ENCODE measurements around the gene JHY.
"Not testable (repeated sequence)": the region's sequence is repeated elsewhere in the genome, so short reads cannot be mapped to it uniquely, and the experiment has no call there.

Gene JHY

DNA sequence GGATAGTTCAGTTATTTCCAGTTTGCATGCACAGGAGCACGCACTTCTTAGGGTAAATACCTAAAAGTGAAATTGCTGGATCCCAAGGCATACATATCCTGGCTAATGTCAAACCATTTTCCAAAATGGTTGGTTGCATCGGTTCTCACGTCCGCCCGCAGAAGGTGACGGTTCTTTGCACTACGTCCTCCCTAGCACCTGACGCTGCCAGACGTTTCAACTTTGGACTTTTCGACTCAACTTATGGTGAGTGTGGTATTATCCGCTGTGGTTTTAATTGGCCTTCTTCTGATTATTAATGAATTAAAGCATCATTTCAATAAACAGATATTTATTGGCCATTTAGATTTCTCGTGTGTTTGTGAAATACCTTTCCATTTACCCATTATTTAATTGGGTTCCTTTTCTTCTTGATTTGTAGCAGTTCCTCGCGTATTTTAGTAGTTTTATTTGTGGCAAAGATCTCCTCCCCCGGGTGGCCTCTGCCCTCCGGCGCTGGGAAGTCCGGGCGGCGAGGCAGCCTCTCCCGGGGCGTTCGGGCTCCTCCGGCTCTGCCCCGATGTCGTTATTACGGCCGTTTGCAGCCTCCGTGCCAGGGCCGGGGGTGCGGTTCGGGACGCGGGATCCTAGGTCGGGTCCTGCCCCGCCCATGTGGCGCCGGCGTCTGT lies at the start of gene JHY:
Gene JHY, plus strand, starts transcription at position 571 of the 668 bp plus-strand sequence. CDS start 3,091 bp downstream, outside the sequence.
- no peak for DNase-seq (ENCODE audit: low read depth in 2 of 2)

DNA sequence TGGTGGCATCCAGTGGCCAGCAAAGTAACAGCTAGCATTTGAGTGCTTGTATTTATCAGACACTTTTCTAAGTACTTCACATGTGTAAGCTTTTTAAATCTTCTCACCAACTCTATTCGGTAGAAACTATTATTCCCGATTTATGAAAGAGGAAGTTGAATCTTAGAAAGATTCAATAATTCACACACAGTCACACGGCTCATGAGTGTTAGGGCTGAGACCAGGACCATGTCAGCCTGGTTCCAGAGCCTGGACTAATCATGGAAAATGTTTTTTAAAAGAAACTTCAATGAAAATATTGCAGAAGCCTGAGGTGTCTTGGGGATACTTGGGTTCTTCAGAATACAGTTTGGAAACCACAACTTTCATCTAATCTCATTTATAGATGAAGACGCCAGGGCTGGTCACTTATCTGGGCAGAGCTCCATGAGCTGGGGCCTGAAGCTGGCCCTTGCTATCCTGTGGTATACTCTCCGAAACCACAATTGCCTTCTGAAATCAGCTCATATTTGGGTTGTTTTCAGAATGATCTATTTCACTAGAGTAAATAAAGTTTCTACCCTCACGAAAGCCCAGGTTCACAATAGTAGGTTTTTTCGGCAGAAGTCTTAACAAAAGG lies 48.6 kb upstream of the JHY start:
- DNase-seq (ENCODE audit: low read depth in 2 of 2): no peak

DNA sequence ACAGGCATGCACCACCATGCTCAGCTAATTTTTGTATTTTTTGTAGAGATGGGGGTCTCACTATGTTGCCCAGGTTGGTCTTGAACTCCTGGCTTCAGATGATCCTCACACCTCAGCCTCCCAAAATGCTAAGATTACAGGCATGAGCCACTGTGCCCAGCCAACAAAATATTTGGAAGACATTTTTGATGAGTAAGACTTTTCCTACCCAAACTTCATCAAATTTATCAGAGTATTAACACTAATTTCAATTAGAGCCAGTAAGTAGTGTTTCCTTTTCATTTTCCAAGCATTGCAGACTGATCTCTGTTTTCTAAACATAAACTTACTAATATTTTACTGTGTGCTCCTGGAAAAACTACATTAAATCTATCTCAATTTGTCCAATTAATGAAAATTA lies 45.6 kb upstream of the JHY start:
- DNase-seq (ENCODE audit: low read depth in 2 of 2): no peak

DNA sequence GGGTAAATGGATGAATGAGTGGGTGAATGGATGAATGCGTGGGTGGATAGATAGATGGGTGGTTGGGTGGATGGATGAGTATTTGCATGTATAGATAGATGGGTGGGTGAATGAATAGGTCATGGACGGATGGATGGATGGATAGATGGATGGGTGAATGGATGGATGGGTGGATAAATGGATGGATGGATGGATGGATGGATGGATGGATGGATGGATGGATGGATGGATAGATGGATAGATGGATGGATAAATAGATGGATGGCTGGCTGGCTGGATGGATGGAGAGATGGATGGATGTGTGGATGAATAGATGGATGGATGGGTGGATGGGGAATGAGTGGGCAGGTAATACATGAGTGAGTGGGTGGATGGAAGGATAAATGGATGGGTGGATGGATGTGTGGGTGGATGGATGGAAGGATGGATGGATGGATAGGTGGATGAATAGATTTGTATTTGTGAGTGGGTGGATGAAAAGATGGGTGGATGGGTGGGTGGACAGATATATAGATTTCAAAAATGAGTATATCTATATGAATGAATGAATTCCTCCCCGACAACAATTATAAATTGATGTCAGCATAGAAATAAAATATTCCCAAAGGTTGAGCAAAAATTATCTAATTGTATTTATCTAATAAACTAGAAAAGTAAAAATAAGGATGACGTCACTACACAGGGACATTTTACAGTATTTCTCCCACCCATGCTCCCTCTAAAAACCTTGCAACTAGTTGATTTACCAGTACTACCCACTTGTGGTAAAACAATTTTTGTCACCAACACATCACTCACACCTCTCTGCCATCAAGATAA lies 44.8 kb upstream of the JHY start:
- DNase-seq (ENCODE audit: low read depth in 2 of 2): no peak

DNA sequence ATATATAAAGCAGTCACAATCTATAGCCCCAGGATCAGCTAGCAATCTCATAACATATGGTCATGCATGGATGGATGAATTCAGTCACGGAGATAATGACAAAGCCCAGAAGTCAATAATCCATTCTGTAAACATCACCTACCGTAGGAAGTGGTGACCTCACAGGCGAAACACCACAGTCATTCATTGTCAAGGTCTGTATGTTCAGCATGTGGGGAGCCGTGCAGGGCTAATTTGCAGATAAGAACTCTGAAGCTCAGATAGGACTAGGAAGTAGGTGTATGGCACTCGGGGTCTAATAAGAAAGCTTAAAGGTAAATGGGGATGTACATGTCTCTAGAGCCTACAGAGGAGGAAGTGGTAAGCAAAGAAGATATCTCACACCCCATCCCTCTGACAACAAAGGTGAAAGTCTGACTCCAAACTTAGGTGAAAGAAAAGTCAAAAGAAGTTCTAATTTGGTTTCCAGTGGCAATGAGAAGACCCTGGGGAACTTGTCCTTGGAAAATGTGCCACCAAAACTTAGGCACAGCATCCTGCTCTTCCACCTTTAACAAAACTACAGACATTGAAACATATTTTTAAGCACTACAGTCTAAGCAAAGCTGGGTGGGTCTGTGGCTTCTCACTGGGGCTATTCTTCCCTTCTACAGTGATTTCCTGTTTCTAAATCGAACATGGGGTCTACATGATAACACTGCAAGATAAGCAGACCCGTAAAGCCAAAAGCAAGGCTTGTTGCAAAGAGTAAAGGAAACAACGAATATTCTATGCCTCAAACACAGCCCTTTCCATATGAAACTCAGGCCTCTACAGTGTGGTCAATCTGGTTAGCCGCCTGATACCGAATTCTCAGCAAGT lies 39.0 kb upstream of the JHY start:
- no peak for DNase-seq (ENCODE audit: low read depth in 2 of 2)

DNA sequence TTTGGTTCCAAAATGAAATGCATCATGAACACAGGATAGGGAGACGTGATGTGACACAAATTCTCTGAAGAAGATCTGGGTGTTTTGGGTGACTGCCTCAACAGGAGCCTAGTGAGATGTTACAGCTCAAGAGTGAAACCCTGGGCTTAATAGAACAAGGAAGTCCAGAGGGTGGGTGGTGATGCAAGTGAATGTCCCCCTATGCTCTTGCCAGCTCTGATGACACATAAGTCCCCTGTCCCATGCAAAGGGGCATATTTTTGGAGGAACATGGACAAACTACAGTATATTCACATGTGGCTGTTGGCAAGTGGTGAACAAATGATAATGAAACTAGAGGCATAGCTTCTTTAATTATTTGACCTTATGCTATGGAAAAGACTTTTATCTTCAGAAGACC lies 35.1 kb upstream of the JHY start:
- DNase-seq (ENCODE audit: low read depth in 2 of 2): no peak

DNA sequence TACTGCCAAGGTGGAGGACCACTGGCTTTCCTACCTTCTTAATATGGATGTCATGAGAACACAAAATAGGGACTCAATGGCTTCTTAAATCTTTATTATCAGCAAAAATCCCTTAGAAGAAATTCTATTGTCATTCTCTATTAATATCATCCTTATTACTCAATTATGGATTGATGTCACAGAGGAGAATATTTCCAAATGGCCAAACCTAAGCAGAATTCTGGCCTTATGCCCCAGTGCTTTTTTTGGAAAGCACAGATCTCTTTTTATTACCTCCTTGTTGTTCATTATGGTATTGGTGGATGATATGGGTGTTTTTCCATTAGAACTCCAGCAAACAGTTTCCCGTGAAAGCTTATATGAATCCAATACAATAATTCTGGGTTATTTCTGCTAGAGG lies 34.4 kb upstream of the JHY start:
- DNase-seq (ENCODE audit: low read depth in 2 of 2): no peak

DNA sequence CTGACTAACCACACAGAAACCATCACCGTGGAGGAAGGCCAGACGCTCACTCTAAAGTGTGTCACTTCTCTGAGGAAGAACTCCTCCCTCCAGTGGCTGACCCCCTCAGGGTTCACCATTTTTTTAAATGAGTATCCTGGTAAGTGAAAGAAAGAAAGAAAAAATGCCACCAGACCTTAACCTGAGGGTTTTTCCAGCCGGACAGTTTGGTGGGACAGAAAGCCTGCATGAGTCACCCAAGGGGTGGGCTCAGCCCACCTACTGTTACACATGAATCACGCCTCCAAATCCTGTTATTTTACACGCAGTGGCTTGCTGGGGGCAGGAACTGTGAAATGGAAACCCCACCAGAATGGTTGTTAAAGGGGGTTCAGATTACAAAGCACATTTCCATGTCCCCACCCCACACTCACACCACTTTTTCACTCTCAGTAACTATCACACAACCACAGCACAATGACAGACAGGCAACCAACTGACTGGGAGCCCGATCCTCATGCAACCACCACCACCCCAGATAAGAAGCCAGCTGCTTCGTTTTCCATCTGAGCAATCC lies 32.4 kb upstream of the JHY start:
- no peak for DNase-seq (ENCODE audit: low read depth in 2 of 2)

DNA sequence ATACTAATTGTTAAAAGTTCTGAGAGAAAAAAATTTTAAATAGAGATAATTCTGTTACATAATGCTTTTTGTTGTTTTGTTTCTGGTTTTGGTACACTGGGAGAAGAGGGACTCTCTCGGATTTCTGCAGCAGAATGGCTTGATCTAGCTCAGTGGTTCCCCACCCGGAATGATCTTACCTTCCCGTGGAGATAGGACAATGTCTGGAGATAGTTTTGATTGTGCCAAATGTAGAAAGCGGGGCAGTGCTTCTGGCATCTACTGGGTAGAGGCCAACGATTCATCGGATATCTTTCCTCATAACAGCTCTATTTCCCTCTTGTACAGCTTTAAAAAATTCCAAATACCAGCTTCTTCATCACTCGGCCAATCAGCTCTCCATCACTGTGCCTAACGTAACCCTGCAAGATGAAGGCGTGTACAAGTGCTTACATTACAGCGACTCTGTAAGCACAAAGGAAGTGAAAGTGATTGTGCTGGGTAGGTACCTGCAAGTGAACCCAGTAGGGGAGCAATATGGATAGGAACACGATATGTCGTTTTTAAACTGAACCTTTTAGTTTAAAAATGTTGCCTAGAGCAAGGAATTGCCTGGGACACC lies 31.1 kb upstream of the JHY start:
- no peak for DNase-seq (ENCODE audit: low read depth in 2 of 2)

DNA sequence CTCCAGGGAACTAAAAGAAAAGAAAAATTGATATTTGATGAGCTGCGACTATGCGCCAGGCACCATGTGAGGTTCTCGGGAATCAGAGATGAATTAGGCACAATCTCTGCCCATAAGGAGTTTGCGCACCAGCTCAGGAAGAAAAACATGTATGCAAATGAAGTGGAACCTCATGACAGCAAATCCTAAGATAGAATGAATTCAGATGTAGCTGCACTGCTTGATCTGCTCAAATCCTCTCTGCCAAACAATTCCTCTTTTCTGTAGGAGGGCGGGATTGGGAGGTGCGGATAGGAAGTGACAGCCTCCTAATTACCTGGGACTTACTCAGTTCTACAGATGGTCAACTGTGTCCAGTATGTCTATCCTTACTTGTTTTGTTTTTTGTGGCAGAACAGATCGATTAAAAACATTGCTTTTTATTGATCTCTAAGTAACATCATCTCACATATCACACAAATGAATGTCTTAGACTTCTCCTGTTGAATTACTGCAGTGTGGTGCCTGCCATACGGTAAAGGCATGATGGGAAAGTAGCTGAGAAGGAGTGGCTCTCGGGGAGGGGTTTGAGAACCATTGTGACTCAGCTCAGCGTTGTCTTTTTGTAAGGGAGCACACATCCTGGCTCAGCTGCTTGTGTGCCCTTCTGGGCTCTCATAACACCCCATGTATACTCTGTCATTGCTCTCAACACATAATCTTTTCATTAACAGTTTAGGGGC lies 30.3 kb upstream of the JHY start:
- DNase-seq (ENCODE audit: low read depth in 2 of 2): no peak

DNA sequence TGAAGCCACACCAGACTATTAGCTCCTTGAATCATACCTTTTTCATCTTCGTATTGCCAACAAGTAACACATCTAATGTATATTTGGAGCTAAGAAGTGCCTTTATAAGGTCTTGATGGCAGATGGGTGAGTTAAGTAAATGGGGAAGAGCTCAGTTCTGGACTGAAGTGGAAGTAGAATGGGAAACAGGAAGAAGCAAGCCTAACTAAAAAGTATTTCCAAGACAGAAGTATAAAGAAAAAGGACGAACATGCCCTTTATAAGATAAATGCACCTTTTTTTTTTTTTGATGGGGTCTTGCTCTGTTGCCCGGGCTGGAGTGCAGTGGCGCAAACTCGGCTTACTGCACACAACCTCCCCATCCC lies 29.8 kb upstream of the JHY start:
- no peak for DNase-seq (ENCODE audit: low read depth in 2 of 2)

DNA sequence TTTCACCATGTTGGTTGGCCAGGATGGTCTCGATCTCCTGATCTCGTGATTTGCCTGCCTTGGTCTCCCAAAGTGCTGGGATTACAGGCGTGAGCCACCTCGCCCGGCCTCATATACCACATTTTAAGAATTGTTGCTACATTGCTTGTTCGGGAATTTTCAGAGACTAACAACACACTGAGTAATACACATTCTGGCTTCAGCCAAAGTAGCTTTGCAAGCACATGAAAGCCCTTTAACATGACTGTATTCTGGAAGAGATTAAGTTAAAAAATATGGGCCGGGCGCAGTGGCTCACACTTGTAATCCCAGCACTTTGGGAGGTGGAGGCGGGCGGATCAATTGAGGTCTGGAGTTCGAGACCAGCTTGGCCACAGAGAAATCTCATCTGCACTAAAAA lies 29.3 kb upstream of the JHY start:
- no peak for DNase-seq (ENCODE audit: low read depth in 2 of 2)

DNA sequence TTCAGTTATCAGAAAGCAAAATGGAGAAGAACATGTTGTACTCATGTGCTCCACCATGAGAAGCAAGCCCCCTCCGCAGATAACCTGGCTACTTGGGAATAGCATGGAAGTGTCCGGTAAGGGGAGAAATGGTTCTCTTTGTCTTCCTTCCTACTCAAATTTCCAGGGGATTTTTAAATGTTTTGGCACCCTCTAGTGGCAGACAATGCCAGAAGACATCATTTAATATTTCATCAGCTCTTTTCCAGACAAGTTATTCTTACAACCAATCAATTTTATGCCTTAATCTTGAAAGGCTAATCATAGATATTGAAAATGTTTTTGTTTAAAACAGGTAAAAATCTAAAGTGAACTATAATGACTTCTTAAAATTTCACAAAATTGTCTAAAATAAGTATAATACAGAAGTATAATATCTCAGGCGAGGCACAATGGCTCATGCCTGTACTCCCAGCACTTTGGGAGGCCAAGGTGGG lies 28.6 kb upstream of the JHY start:
- DNase-seq (ENCODE audit: low read depth in 2 of 2): no peak

DNA sequence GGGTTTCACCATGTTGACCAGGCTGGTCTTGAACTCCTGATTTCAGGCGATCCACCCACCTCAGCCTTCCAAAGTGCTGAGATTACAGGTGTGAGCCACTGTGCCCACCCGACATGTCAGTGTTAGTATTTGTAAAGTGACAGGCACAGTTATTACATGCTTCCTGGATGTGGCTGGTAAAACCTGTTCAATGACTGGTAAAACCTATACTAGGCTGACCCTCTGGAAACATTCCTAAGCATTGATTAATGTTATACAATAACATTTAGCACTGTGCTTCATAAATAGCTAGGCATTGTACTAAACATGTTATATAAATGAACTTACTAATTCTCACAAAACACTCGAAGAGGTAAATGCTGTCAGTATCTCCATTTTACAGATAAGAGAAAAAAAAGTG lies 20.9 kb upstream of the JHY start:
- no peak for DNase-seq (ENCODE audit: low read depth in 2 of 2)

DNA sequence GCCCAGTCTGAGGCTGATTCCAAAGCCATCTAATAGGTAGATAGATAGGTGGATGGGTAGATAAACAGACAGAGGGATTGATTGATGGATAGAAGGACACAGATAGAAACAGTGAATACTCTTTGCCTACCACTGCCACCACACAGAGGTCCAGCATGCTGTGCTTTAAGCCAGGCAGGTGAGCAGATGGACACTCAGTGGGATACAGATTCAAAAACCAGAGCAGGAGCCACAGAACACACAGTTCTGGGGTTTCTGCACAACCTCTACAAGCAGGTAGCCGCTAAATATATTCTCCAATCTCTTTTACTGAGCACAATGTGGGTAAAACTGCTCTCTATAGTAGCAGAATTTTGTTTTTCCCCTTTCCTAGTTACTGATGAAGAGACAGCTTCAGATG lies 20.5 kb upstream of the JHY start:
- DNase-seq (ENCODE audit: low read depth in 2 of 2): no peak

DNA sequence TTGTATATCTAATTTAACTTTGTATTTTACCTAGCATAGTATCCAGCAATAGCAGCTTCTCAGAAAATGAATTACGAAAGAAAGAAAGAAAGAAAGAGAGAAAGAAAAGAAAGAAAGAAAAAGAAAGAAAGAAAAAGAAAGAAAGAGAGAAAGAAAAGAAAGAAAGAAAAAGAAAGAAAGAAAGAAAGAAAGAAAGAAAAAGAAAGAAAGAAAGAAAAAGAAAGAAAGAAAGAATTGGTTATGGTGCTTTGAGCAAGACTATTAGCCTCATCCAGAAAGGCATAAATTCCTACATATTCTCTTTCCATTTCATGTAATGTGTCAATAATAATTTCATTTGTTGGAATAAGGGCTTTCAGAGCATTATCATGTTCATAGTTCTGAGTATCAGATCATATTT lies 19.4 kb upstream of the JHY start:
- DNase-seq (ENCODE audit: low read depth in 2 of 2): not testable (repeated sequence)

DNA sequence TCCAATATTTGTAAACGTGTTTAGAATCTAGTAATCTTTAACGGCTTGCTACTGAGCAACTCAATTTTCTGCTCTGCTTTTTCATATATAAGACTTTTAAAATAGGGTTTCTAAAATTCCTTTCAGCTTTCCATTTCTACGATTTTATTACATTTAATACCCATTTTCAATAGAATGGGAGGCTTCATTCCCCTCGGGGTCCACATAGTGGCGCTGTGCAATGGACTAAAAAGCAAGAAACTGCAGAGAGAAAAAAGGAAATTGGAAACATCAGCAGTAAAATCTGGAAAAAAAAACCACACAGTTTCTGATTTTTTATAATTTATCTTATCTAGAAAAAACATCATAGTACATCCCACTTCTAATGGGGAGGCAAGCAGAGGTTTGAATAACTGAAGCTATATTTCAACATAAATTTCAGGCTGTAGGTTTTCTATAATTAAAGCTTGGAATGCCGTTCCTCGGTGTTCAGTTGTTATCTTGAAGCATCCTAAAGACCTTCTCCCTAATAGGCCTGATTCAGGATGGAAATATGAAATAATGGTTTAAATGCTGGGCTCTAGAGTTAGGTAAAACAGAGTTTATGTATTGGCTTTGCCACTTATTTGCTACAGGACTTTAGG lies 18.7 kb upstream of the JHY start:
- no peak for DNase-seq (ENCODE audit: low read depth in 2 of 2)

DNA sequence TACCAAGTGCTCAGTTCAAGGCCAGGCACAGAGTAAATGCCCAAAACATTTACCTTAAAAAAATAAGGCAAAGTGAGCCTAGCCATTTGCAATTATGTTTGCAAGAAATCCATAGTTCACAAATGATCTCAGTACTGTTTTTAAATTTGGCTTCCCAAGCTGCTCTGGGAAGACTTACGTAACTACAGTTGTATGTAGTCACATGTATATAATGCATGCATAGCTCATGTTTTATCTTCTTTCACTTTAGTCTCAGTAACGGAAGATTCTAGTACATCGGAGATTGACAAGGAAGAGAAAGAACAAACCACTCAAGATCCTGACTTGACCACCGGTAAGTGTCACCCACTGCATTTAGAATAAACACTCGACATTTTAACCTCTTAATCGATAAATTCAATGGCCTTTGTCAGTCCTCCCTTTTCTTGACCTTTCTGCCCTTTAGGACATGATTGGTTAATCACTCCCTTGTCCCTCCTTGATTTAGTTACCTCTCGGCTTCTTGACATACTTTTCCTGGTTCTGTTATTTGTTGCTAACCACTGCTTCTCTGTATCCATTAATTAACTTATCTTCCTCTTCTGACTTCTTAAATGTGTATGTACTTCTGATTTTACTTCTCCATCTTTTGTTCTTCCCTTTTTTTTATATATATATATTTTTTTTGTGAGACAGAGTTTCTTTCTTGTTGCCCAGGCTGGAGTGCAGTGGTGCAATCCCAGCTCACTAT lies 18.0 kb upstream of the JHY start:
- no peak for DNase-seq (ENCODE audit: low read depth in 2 of 2)

DNA sequence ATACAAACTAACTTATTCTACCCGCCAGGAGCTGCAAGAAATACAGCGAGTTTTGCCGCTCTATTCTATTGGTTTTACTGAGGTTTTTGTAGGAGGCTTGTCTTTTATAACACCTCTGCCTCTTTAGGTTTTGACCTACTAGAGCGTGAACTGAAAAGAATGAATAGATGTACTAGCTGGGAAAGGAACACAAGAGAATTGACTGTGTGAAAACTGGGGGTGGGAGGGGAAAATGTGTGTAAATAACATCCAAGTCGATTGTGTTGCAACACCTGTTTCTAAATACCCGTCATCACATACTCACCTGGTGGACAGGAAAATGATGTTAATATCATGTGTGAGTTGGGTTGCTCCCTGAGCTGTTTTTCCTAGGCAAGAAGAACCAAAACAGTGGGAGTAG lies 12.9 kb upstream of the JHY start:
- no peak for DNase-seq (ENCODE audit: low read depth in 2 of 2)
